Mucosa of descending colon (tissue), 3 donors: Measurements from ENCODE around the gene STRAP. TPM values are rescaled to one million over a fixed set of nuclear protein-coding genes. Genes with fewer than 3 reads are reported as not detected.

ENCODE experiments used
- ATAC-seq: fragments of 200-7000 bp; cut with Tn5 transposase; one replicate; pipeline ENCODE4 v1.9.1; 2020; ENCODE audit warnings: mild to moderate bottlenecking, moderate library complexity
- DNase-seq, 3 donors: peaks; one replicate each; pipeline ENCODE4 v3.0.0-alpha.2; 2020
- H3K36me3 ChIP-seq: fragments of 200-600 bp; one replicate; pipeline ENCODE4 v1.8.0; 2021; ENCODE audit warnings: low read depth, mild to moderate bottlenecking
- H3K4me1 ChIP-seq: fragments of 200-600 bp; one replicate; pipeline ENCODE4 v1.8.0; 2021; ENCODE audit warnings: low read depth, mild to moderate bottlenecking
- H3K4me3 ChIP-seq: fragments of 200-600 bp; one replicate; pipeline ENCODE4 v1.8.0; 2021; ENCODE audit warnings: mild to moderate bottlenecking
- H3K9me3 ChIP-seq: fragments of 200-600 bp; one replicate; pipeline ENCODE4 v1.8.0; 2021; ENCODE audit warnings: mild to moderate bottlenecking
- CTCF ChIP-seq: fragments of 200-600 bp; IDR thresholded peaks from one replicate; pipeline ENCODE4 v1.8.0; 2022; ENCODE audit warnings: antibody characterized with exemption, mild to moderate bottlenecking
- intact Hi-C, 2 donors: fragments of 100-400 bp; cut with DNase I in 1 of 2; cut with micrococcal nuclease in 1 of 2; formaldehyde crosslinking; loops; one replicate each; pipeline versions ENCODE4 v1.11.0 to v1.11.1; 2022; cut with DNase I, micrococcal nuclease
- total RNA-seq, 3 donors: library from RNA; stranded (reverse); fragmentation: NEBNext Ultra II Directional in 2 of 3; extraction: Animal tissue kit (Norgen Biotek cat#: 25700) in 2 of 3; gene quantifications; one replicate each; pipeline versions ENCODE4 v1.2.1 to v1.2.4, GENCODE V29; 2021 to 2023
- donor health status: DM: no; HTN: no; CAD: no; lungs with moderate emphysema.
- donor health status: DM: no; HTN: no; CAD: no.
- donor health status: DM: no; HTN: yes; CAD: no.

Gene STRAP
- total RNA-seq, 3 donors from 2014 or later: 50.5 to 86.5 (median 72.8) TPM

GRCh38 chr12:15931590-15932053 is 49.4 kb downstream of the STRAP start:
- no peaks in the 10 kb centered on the region for H3K36me3 ChIP-seq
- no peaks in the 10 kb centered on the region for H3K9me3 ChIP-seq
- ATAC-seq (no peak), DNase-seq (no peak)
- intact Hi-C loops: no loop called here
- H3K4me1 ChIP-seq: no peaks in the 10 kb centered on the region
- H3K4me3 ChIP-seq: no peak overlapping the region
- TF ChIP-seq CTCF: no peak

DNA sequence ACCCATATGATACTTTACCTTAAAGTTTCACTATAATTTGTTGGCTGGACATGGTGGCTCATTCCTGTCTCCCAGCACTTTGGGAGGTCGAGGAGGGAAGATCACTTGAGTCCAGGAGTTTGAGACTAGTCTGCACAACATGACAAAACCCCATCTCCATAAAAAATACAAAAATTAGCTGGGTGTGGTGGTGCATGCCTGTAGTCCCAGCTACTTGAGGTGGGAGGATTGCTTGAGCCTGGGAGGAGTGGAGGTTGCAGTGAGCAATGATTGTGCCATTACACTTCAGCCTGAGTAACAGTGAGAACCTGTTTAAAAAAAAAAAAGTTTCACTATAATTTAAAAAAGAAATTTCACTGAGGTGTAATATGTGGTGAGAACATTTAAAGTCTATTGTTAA is 50.1 kb downstream of the STRAP start:
- no peak for ATAC-seq
- no peak overlapping the region for H3K4me3 ChIP-seq

GRCh38 chr12:15932971-15933370 is 50.8 kb downstream of the STRAP start:
- ATAC-seq (no peak), DNase-seq (no peak)
- Histone ChIP-seq H3K36me3 (no peaks in the 10 kb centered on the region), H3K9me3 (no peaks in the 10 kb centered on the region), H3K4me3 (no peak overlapping the region), H3K4me1 (no peaks in the 10 kb centered on the region)
- no peak for TF ChIP-seq CTCF
- intact Hi-C loops: no loop called here

More for the DNA sequence above, 50.1 kb downstream of the STRAP start:
- H3K9me3 ChIP-seq: no peaks in the 10 kb centered on the region
- intact Hi-C loops: no loop called here
- no peaks in the 10 kb centered on the region for H3K4me1 ChIP-seq
- DNase-seq: no peak
- no peak for TF ChIP-seq CTCF
- H3K36me3 ChIP-seq: no peaks in the 10 kb centered on the region

DNA sequence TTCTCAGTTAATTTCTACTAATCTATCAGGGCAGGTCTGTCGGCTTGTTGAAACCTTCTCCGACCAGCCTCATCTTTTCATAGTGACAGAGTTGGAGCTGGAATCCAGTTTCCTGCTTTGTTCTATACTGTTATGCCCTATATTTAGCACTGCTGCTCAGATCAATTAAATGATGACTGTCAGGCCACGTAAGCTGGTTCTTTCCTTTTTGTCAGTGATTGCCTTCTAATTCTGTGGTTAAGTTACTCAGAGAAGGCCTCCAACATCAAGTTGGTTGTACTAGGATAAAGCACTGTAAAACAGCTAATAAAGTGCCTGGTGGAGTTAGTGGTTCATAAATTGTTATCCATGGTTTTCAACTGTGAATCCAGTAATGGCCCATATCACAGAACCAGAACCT is 51.6 kb downstream of the STRAP start:
- no peaks in the 10 kb centered on the region for H3K9me3 ChIP-seq
- no peaks in the 10 kb centered on the region for H3K36me3 ChIP-seq
- no peaks in the 10 kb centered on the region for H3K4me1 ChIP-seq
- no peak for ATAC-seq
- no peak for DNase-seq
- intact Hi-C loops: no loop called here
- TF ChIP-seq CTCF: no peak
- no peak overlapping the region for H3K4me3 ChIP-seq

DNA sequence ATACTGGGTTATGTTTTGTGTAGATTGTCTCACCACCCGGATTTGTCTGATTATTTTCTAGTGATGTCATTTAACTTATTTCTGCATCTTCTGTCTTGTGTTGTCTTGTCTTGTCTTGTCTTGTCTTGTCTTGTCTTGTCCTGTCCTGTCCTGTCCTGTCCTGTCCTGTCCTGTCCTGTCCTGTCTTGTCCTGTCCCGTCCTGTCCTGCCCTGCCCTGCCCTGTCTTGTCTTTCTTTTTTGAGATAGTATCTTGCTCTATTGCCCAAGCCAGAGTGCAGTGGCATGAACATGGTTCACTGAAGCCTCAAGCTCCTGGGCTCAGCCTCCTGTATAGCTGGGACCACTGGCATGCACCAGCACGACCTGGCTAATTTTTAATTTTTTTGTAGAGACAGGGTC is 54.6 kb downstream of the STRAP start:
- intact Hi-C loops: no loop called here
- DNase-seq (no peak), ATAC-seq (no peak)
- Histone ChIP-seq H3K9me3 (peaks cover 2% of the 10 kb centered on the region), H3K4me1 (no peaks in the 10 kb centered on the region), H3K4me3 (no peak overlapping the region), H3K36me3 (no peaks in the 10 kb centered on the region)
- TF ChIP-seq CTCF: no peak

DNA sequence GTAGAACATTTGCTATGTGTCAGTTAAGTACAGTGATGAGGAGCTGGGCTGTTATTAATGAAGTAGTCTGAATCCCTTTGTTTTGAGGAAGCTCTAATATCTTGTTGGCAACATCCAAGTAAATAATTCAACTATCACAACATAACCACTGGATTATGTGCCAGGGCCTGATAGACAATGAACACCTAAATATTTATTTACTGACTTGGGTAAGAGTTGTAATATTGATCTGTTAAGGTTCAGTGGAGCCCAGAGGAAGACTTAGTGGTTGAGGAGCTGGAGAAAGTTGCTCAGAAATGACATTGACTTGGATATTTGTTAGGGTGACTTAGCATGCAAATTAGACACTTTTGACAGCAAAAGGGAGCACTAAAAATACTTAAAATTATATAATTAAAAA is 55.7 kb downstream of the STRAP start:
- no peak for TF ChIP-seq CTCF
- intact Hi-C loops: no loop called here
- Histone ChIP-seq H3K9me3 (peaks cover 2% of the 10 kb centered on the region), H3K36me3 (no peaks in the 10 kb centered on the region), H3K4me1 (no peaks in the 10 kb centered on the region), H3K4me3 (no peak overlapping the region)
- ATAC-seq (no peak), DNase-seq (no peak)
